ENCODE data around the gene ZNF442.
"Not testable (repeated sequence)": the region's sequence is repeated elsewhere in the genome, so short reads cannot be mapped to it uniquely, and the experiment has no call there.

ZNF442 gene

DNA sequence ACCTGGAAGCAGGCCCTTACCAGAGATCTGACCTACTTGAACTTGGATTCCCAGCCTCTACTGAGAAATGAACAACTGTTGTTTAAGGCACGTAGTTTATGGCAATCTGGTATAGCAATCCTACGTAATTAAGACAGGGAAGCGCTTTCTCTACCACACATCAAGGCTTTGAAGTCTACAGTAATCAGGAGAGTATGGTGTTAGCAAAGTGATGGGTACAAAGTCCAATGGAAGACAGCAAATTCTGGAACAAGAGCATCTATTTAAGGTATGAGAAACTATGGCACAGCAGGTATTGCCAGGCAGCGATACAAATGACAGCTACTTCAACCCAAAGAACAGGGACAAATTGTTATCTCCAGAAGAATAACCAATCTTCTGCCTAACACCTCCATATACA is 35.1 kb downstream of the ZNF442 start:
- DNase-seq (ENCODE audit: low read depth in 3 of 3): no peak

DNA sequence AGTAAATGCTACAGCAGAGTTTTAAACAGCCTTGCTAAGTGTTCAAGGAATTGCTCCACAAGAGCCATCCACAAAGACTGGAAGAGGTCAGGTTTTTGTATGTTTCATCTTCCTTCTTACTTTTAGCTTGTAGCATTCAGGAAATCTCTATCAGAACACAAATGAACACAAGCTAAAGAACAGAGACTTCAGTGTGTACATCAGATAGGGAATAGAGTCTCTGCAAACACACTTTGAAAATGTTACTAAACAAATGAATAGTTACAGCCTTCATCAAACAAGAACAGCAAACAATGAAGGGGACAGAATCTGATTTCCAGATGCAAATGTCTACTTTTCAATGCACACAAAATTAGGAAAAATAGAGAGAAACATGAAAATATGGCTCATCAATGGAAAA is 39.8 kb downstream of the ZNF442 start:
- no peak for DNase-seq (ENCODE audit: low read depth in 3 of 3)

- no peak for DNase-seq (ENCODE audit: low read depth in 3 of 3)
Observed at GRCh38 chr19:12318782-12319413, 46.6 kb downstream of the ZNF442 start.

DNA sequence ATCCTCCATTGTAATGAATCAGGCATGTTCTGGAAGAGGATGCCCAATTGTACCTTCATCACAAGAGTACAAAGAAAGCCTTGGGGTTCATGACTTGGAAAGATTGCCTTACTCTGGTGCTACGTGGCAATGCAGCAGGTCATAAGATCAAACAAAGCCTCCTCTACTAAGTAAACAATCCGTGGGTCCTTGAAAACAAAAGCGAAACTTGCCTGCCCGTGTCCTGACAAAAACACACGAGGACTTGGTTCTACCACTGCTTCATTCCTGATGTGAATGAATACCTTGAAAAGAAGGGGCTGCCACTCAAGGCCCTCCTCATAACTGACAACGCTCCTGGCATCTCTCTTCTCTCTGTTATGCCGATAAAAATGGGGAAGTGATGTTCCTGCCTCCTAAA is 50.9 kb downstream of the ZNF442 start:
- DNase-seq (ENCODE audit: low read depth in 3 of 3): no peak

GRCh38 chr19:12308891-12309290 is 56.6 kb downstream of the ZNF442 start:
- not testable (repeated sequence) for DNase-seq (ENCODE audit: low read depth in 3 of 3)
